RCC 7860 (cell line): ENCODE results near the gene SGSM1.

ENCODE experiments used
- DNase-seq: peaks from one replicate; pipeline ENCODE4 v3.0.0-alpha.2; 2015; ENCODE audit warnings: low spot score
- FAIRE-seq: peaks from 2 replicates; lab custom pipeline; 2012; peaks lifted over from hg19 to GRCh38; lab: Jason Lieb, UNC

Gene SGSM1

DNA sequence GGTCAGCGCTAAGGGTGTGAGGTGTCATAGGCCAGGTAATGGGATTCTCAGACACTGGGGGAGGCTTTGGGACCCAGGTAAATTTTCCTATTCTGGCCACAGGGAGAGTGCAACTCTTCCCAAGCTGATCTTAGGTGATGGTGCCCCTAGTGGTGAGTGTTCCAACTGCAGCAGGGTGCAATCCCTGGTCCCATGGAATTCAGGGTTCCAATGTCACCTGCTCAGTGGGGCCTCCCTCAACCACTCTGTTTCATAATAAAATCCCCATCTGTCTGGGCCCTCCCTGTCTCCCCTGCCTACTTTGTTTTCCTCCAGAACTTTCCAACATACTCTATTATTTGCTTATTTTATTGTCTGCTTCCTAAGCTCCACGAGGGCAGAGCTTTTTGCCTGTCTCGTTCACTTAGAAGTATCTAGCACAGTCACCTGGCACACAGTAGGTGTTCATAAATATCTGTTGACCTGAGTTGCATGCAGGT is 2.9 kb upstream of the SGSM1 start:
- FAIRE-seq (no peak), DNase-seq (no peak)

GRCh38 chr22:24806663-24807001 is 621 bp downstream of the SGSM1 start:
- DNase-seq (no peak), FAIRE-seq (no peak)

- FAIRE-seq (no peak), DNase-seq (no peak)
Observed at GRCh38 chr22:24807284-24807950, 1.4 kb downstream of the SGSM1 start.

DNA sequence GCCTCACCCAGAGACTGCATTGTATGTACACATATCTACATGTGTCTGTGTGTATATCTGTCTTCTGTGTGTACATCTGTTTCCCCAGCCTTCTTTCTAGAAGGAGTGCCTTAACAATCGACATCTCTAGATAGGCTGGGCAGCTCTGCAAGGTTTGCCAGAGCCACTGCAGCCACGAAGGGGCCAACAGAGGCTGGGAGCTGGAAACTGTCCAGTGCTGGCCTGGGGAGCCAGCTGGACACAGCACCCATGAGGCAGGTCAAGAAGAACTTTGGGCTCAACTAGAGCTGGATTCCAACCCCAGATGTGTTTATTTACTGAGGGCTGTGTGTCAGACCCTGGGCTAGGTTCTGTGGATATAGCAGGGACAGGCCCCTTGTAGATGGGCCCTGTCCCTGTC is 3.3 kb downstream of the SGSM1 start:
- no peak for DNase-seq
- FAIRE-seq = no peak

DNA sequence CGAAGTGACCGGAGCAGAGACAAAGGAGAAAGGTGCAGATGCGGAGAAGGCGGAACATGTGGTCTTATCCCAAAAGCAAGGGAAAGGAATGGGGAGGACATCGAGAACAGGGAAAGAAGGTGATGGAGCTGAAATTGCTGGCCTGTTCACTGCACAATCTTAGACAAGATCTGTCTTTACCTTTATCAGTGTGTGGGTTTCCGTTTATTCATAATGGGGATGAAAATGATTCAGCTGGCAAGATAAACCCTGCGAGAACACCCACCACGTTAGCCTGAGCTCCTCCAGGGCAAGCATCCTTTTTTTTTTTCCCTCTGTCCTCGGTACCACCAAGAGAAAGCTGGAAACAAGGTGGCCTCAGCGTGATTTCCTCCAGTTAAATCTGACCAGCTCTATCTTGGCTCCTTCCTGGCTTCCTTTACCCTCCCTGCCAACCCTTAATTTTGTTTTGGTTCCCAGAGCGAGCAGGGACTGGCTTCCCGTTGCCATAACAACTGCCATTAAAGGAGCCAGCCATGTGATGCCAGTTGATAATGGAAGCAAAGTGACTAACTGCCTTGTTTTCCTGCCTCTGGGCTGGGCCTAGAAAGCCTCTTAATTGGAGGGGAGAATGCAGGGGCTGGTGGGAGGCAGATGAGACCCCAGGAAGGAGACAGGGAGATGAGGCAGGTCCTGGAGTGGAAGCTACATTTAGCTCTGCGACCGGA is 4.2 kb downstream of the SGSM1 start:
- DNase-seq (no peak), FAIRE-seq (no peak)

GRCh38 chr22:24812950-24813775 is 7.2 kb downstream of the SGSM1 start:
- no peak for FAIRE-seq
- no peak for DNase-seq

GRCh38 chr22:24813861-24814770 is 8.1 kb downstream of the SGSM1 start:
- no peak for FAIRE-seq
- DNase-seq = no peak

DNA sequence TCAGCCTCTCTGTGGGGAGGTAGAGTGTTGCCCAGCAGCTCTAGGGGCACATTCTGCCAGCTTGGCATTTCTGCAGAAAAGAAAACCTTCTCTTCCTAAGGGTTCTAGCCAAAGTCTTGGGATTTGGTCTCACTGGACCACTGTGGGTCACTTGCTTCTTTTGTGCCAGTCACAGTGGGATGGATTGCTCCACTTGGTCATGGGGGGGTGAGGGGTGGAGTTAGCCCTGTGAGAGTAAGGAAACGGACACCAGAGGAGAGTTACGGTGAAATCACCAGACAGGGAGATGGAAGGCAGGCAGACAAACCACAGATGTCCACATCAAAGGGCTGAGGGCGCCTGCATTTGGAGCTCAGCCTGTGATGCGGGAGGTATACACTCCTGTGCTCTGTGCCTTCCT is 10.8 kb downstream of the SGSM1 start:
- FAIRE-seq (no peak), DNase-seq (no peak)

- DNase-seq = no peak
- FAIRE-seq = no peak
Observed at GRCh38 chr22:24819487-24819886, 13.5 kb downstream of the SGSM1 start.

DNA sequence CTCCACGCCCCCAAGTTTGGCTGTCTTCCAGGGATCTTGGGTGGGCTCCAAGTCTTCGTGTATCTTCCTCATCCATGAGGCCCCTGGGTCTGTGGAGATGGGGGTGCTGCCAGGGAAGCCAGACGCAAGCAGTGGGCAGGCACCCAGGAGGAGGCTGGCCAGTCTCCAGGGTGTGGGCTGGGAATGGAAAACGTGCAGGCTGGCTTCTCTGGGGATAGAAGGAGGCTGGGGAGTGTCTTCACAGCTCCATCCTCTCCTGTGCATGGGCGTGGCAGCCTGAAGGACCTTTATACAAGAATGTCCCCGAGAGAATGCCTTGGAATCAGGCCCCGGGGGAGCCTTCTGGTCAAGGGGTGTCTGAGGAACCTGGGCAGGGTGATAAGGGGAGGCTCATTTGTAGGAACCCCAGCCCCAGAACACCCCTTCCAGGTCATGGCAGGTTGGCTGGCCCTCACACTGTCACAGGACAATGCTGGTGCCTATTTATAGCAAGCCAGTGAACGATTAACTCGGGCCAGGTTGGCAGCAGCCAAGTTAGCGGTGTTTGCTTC is 14.0 kb downstream of the SGSM1 start:
- FAIRE-seq (no peak), DNase-seq (no peak)

- no peak for FAIRE-seq
Observed at GRCh38 chr22:24822471-24822870, 16.5 kb downstream of the SGSM1 start.

DNA sequence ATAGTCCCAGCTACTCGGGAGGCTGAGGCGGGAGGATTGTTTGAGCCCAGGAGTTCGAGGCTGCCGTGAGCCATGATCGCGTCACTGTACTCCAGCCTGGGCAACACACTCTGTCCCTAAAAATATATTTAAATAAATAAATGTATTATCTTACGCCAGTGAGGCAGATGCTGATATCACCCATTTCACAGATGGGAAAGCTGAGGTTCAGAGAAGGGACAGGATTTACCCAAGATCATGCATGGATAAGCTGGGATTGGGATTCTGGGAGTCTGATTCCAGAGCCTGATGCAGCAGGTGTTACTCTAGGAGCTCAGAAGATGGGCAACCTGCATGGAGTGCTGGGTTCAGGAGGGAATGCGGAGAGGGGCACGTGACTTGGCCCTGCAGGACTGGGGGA is 17.8 kb downstream of the SGSM1 start:
- FAIRE-seq (no peak), DNase-seq (no peak)

More at GRCh38 chr22:24822471-24822870, 16.5 kb downstream of the SGSM1 start:
- no peak for DNase-seq

DNA sequence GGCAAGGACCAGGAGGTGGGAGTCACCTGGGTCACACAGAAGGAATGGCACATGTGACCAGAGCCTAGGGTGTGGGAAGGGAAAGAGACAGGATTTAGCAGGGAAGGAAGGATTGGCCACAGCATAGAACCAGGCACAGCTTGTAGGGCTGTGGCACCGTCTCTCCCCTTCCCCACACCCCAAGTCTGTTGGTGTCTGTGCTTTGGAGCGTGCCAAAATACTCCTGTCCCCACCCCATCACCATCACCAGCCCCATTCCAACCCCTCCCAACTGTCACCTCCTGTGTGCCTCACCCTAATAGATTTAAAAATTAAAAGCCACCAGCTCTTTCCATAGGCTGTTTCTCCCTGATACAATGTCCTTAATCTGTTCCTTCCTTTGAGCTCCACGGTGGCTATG is 18.2 kb downstream of the SGSM1 start:
- no peak for FAIRE-seq
- DNase-seq = no peak

DNA sequence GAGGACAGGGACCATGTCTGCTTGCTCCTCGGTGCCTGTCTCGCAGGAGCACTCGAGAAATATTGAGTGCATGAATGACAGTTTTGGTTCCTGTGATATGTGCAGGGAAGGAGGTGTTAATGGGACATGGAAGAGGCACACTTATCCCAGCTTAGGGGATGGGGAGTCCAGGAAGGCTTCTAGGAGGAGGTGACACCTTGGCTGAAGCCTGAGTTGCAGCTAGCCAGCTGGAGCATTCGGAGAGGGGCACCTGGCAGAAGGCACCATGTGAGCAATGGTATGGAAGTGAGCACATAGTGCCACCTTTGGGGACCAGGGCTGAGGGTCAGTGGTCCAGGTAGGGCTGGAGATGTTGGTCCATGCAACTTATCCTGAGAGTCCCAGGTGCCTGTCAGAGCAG is 18.9 kb downstream of the SGSM1 start:
- DNase-seq (no peak), FAIRE-seq (no peak)

DNA sequence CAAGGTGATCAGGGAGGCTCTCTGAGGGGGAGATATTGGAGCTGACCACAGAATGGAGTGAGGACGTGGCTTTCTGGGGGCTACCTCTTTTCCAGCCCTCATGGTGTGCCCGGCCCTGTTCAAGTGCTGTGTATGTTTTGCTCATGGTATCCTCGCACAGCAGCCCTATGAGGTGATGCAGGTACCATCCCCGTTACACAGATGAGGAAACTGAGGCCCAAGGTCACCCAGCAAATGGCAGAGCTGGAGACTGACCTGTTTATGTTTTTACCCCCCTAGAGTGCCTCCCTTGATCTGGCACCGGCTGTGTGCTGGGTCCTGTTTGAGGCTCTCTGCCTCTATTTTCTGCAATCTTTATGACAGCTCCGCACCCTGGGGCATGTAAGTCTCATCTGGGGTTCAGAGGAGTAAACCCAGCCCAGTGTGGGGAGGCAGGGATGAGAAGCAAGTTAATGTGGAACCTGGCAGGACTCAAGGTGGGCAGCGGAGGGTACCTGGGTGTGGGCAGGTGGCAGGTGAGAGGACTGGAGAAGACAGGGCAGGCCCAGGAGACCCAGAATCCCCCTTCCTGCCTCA is 20.8 kb downstream of the SGSM1 start:
- FAIRE-seq = no peak

DNA sequence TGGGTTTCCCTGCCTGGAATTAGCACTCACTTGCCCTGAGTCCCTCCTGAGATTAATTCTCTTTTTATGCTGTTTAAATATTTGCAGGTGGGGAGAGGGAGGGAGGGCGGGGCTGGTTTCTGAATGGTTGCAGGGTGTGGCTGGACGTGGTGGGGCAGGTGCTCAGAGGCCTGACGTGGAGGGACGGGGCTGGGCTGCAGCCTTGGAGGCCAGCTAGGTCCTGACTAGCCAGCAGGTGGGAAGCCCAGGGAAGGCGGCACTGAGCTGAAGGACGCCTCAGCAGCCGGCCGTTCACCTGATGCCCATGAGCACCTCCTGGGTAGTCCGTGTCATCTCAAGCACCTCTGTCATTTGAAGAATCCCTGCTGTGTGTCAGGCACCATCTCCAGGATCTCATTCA is 21.3 kb downstream of the SGSM1 start:
- DNase-seq (no peak), FAIRE-seq (no peak)

More for the DNA sequence above, 20.8 kb downstream of the SGSM1 start:
- no peak for DNase-seq

- DNase-seq (no peak), FAIRE-seq (no peak)
Observed at GRCh38 chr22:24830205-24830979, 24.4 kb downstream of the SGSM1 start.

DNA sequence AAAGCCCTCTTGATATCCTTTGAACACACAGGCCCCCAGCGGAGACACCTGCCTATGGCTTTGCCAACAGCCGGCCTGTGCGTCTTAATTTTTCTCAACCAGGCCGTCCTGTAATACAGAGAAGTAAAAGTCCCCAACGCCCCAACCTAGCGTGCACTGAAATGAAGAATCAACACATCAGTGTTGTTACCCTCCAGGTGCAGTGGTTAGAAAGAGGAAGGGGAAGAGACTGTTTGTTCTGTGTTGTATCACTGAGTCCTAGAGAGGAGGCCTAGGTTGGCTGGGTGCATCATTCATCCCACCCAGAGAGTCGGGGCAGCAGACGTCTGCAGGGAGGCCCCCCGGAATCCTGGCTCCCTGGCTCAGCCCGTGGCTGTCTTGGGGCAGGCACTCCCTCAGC is 25.7 kb downstream of the SGSM1 start:
- FAIRE-seq (no peak), DNase-seq (no peak)

GRCh38 chr22:24833881-24834495 is 28.0 kb downstream of the SGSM1 start:
- no peak for FAIRE-seq

More at GRCh38 chr22:24833881-24834495, 28.0 kb downstream of the SGSM1 start:
- no peak for DNase-seq
